GM12874 (cell line): ENCODE measurements around the gene FBXO41.
A peak's percentile ranks its signal among the peaks of the same experiment; 100 is the strongest.

Experiments
- CTCF ChIP-seq: IDR thresholded peaks from 2 replicates; pipeline ENCODE4 v1.5.1; 2011; ENCODE audit warnings: low read depth, mild to moderate bottlenecking, control low read depth, low read length, moderate library complexity; ENCODE audit not compliant: insufficient read depth

The FBXO41 gene

GRCh38 chr2:73292906-73293533, 8.7 kb upstream of the FBXO41 start:
- no peak for TF ChIP-seq CTCF

DNA sequence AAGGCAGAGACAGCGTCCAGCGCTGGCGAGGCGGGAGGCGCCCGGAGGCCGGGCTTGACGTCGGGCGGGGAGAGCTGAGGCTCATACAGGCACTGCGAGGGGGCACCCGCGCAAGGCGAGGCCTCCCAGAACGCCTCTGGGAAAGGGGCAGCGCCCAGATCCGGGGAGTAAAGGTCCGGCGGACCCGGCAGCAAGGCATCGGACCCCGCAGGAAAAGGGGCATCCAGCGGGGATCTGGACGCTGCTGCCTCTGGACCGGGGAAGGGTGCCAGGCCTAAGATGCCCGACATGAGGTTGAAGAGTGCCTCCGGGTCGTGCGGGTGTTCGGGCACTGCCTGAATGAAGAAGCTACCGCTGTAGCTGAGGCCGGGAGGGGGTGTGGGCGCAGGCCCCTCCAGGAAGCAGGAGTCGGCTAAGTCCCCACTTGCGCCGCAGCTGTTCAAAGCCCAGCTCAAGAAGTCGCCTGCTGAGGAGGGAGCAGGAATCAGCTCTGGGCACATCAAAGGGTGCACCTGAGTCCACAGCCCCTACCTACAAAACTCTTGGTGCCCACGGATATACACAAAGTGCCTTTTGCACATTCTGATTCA, 8.1 kb upstream of the FBXO41 start:
- TF ChIP-seq CTCF = no peak

DNA sequence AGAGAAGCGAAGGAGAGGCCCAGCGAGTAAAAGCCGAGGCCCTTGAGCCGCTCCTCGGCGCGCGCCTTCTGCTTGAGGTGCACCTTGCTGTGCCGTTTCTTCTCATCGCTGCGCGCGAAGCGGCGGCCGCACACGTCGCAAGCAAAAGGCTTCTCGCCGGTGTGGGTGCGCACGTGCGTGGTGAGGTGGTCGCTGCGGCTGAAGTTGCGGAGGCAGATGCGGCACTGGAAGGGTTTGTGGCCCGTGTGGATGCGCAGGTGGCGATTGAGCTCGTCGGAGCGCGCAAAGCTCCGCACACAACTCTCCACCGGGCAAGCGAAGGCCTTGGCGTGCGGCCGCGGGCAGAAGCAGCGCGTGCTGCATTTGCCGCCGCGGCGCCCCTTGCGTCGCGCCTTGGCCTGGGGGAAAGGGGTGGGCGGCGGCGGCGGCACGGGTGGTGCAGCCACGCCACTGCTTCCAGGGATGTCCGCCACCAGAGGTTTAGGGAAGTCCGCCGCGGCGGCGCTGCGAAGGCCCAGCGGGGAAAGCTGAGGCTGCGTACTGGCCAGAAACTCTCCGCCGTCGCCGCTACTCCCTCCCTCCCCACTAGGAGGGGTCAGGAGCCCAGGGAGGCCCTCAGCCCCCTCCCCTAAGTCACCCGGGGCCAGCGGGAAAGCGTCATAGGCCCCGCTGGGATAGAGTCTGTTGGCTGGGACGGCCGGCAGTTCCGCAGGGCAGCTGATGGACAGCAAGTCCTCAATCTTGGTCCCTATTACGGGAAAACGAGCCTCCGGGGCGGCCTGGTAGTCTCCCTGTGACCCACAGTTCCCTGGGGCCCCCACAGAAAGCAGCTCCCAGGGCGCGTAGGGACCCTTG, 7.4 kb upstream of the FBXO41 start:
- no peak; the same call in 1 of the 2 replicates for TF ChIP-seq CTCF

DNA sequence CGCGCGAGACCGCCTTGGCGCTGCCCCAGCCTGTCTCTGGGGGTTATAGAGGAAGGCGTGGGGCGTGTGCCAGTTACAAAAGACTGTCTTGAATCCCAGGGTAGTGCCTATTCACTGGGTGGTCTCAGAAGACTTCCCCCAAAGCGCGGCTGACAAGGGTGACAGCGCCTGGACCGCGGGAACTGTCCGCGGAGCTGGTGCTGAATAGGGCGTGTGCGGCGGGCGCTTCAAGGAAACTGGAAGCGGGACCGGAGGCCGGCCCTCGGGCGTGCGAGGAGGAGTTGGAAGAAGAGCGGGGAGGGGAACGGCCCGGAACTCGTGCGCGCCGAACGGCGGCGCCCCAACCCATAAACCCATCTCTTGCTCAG, 6.8 kb upstream of the FBXO41 start:
- TF ChIP-seq CTCF = no peak

- TF ChIP-seq CTCF = peak; percentile 77
Observed at GRCh38 chr2:73290049-73290839, 6.0 kb upstream of the FBXO41 start.

DNA sequence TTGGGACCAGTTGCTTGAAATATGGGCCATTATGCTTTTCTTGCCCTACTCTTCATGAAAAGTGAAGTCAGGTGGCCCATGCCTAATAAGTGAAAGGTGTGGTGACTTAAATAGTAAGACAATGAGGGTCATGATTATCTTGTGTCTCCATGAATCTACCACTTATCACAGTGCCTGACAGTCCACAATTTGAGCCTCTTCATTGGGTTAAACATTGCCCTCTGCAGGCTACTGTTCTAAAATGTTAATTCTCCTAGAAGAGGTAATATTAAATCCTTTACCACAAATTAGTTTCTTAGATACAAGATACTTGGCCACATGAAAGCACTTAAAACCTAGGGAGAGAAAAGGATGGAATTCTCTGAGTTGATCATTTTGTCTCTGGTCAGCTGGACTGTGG, 5.0 kb upstream of the FBXO41 start:
- no peak for TF ChIP-seq CTCF

DNA sequence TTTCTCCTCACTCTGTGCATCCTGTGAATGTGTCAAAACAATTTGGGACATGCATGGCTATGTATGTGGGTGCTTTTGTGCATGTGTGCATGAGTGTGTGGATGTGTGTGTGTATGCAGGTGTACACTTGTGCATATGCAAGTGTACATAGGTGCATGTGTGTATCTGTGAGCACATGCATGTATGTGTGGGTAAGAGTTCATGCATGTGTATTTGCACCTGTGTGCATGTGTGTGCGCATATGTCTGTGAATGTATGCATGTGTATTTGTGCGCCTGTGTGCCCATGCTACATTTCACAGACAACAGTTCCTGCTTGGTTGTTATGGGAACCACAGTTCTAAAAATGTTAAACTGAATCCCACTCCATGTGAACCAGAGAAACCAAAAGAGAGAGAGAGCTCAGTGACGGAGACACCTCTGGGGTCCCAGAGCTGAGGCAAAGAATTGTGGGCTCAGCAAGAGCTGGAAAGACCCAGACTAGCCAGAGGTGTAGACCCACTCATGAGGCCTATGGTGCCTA, 1.9 kb upstream of the FBXO41 start:
- TF ChIP-seq CTCF = no peak
